Measurements from ENCODE around the gene CWC27.

Gene CWC27

GRCh38 chr5:64854855-64855254 is 86.1 kb downstream of the CWC27 start:
- no peak for TF ChIP-seq CTCF (IDR thresholded peaks at IDR 0.05; ENCODE audit: control insufficient read depth, extremely low read depth, insufficient read depth)

GRCh38 chr5:64859881-64860280 is 91.2 kb downstream of the CWC27 start:
- no peak for TF ChIP-seq CTCF (IDR thresholded peaks at IDR 0.05; ENCODE audit: control insufficient read depth, extremely low read depth, insufficient read depth)
- no peak overlapping the region for H3K4me3 ChIP-seq (ENCODE audit: low read depth, low read length)
- no peak for DNase-seq (ENCODE audit: low read depth)

More at GRCh38 chr5:64854855-64855254, 86.1 kb downstream of the CWC27 start:
- no peak for DNase-seq (ENCODE audit: low read depth)
- no peak overlapping the region for H3K4me3 ChIP-seq (ENCODE audit: low read depth, low read length)

GRCh38 chr5:64861281-64861680 is 92.6 kb downstream of the CWC27 start:
- no peak for DNase-seq (ENCODE audit: low read depth)
- H3K4me3 ChIP-seq (ENCODE audit: low read depth, low read length): no peak overlapping the region
- no peak for TF ChIP-seq CTCF (IDR thresholded peaks at IDR 0.05; ENCODE audit: control insufficient read depth, extremely low read depth, insufficient read depth)

GRCh38 chr5:64864171-64864570 is 95.4 kb downstream of the CWC27 start:
- no peak for DNase-seq (ENCODE audit: low read depth)
- H3K4me3 ChIP-seq (ENCODE audit: low read depth, low read length): no peak overlapping the region
- TF ChIP-seq CTCF (IDR thresholded peaks at IDR 0.05; ENCODE audit: control insufficient read depth, extremely low read depth, insufficient read depth): no peak

- DNase-seq (ENCODE audit: low read depth): no peak
- no peak overlapping the region for H3K4me3 ChIP-seq (ENCODE audit: low read depth, low read length)
- no peak for TF ChIP-seq CTCF (IDR thresholded peaks at IDR 0.05; ENCODE audit: control insufficient read depth, extremely low read depth, insufficient read depth)
Measured at GRCh38 chr5:64865662-64866061, 96.9 kb downstream of the CWC27 start.

GRCh38 chr5:64869419-64869818 is 100.7 kb downstream of the CWC27 start:
- no peak for TF ChIP-seq CTCF (IDR thresholded peaks at IDR 0.05; ENCODE audit: control insufficient read depth, extremely low read depth, insufficient read depth)
- no peak for DNase-seq (ENCODE audit: low read depth)

GRCh38 chr5:64872044-64872443 is 103.3 kb downstream of the CWC27 start:
- no peak overlapping the region for H3K4me3 ChIP-seq (ENCODE audit: low read depth, low read length)
- TF ChIP-seq CTCF (IDR thresholded peaks at IDR 0.05; ENCODE audit: control insufficient read depth, extremely low read depth, insufficient read depth): no peak
- DNase-seq (ENCODE audit: low read depth): no peak

More at GRCh38 chr5:64869419-64869818, 100.7 kb downstream of the CWC27 start:
- H3K4me3 ChIP-seq (ENCODE audit: low read depth, low read length): no peak overlapping the region

Measured in LNCaP clone FGC (cell line).